Renal cortical epithelial cell (primary cell): ENCODE results near the gene RBCK1. TPM values are rescaled to one million over a fixed set of nuclear protein-coding genes. Genes with fewer than 3 reads are reported as not detected.
A peak's percentile ranks its signal among the peaks of the same experiment; 100 is the strongest.
"Not testable (repeated sequence)": the region's sequence is repeated elsewhere in the genome, so short reads cannot be mapped to it uniquely, and the experiment has no call there.

Experiments used
- DNase-seq: peaks from one replicate; pipeline ENCODE4 v3.0.0-alpha.2; 2011; ENCODE audit warnings: low read depth
- total RNA-seq: library from RNA; depleted of rRNA; stranded (reverse); fragments of >200 nt; gene quantifications from 2 replicates; pipeline ENCODE4 v1.2.3, GENCODE V29; 2014

Gene RBCK1
- total RNA-seq, 1 donor from 2014 or later, result 114 TPM

GRCh38 chr20:434661-435419 is 26.7 kb downstream of the RBCK1 start:
- DNase-seq, result no peak

GRCh38 chr20:435558-435957 is 27.5 kb downstream of the RBCK1 start:
- DNase-seq, result no peak

- no peak for DNase-seq
These were observed 28.4 kb downstream of the RBCK1 start for GRCh38 chr20:436476-436875.

- no peak for DNase-seq
These were observed 29.8 kb downstream of the RBCK1 start for GRCh38 chr20:437787-438486.

GRCh38 chr20:438571-439469 is 30.7 kb downstream of the RBCK1 start:
- DNase-seq, result no peak

- no peak for DNase-seq
These were observed 32.0 kb downstream of the RBCK1 start for GRCh38 chr20:440148-440547.

GRCh38 chr20:440636-441035 is 32.5 kb downstream of the RBCK1 start:
- no peak for DNase-seq

- DNase-seq, result no peak
These were observed 35.2 kb downstream of the RBCK1 start for GRCh38 chr20:443223-443775.

- DNase-seq, result no peak
These were observed 36.0 kb downstream of the RBCK1 start for GRCh38 chr20:444117-444516.

GRCh38 chr20:444862-445426 is 36.8 kb downstream of the RBCK1 start:
- no peak for DNase-seq

GRCh38 chr20:445514-446336 is 37.6 kb downstream of the RBCK1 start:
- DNase-seq, result no peak

- not testable (repeated sequence) for DNase-seq
These were observed 43.9 kb downstream of the RBCK1 start for GRCh38 chr20:452021-452420.

- DNase-seq, result no peak
These were observed 46.9 kb downstream of the RBCK1 start for GRCh38 chr20:454951-455350.

GRCh38 chr20:458776-459175 is 50.7 kb downstream of the RBCK1 start:
- no peak for DNase-seq

- no peak for DNase-seq
These were observed 52.1 kb downstream of the RBCK1 start for GRCh38 chr20:460180-460579.

- DNase-seq, result peak; percentile 60
These were observed 52.6 kb downstream of the RBCK1 start for GRCh38 chr20:460707-461106.

GRCh38 chr20:461254-462198 is 53.4 kb downstream of the RBCK1 start:
- DNase-seq, result no peak

- peak; percentile 61 for DNase-seq
These were observed 54.3 kb downstream of the RBCK1 start, which contains the start of gene TBC1D20 for GRCh38 chr20:462199-462991. Gene TBC1D20, minus strand, starts transcription at chr20:462533. Its CDS starts 128 bp downstream, at chr20:462405.

GRCh38 chr20:467755-468154 is 59.7 kb downstream of the RBCK1 start:
- DNase-seq, result no peak
